Glutamatergic neuron (in vitro differentiated cells): Measurements from ENCODE around the gene NUBP1. TPM values are rescaled to one million over a fixed set of nuclear protein-coding genes. Genes with fewer than 3 reads are reported as not detected.
A peak's percentile ranks its signal among the peaks of the same experiment; 100 is the strongest.

Source experiments
- DNase-seq: peaks from one replicate; pipeline ENCODE4 v3.0.0; 2022
- H3K27ac Mint-ChIP-seq: one replicate; pipeline ENCODE4 v1.8.0; 2020; ENCODE audit warnings: mild to moderate bottlenecking, mixed read lengths, inconsistent platforms; ENCODE audit not compliant: unreplicated experiment
- H3K27me3 Mint-ChIP-seq: one replicate; pipeline ENCODE4 v1.8.0; 2020; ENCODE audit warnings: mild to moderate bottlenecking, moderate library complexity, mixed read lengths, inconsistent platforms; ENCODE audit not compliant: unreplicated experiment
- H3K36me3 Mint-ChIP-seq: one replicate; pipeline ENCODE4 v1.8.0; 2020; ENCODE audit warnings: mild to moderate bottlenecking, mixed read lengths, inconsistent platforms; ENCODE audit not compliant: unreplicated experiment
- H3K4me1 Mint-ChIP-seq: one replicate; pipeline ENCODE4 v1.8.0; 2020; ENCODE audit warnings: mild to moderate bottlenecking, low read depth, mixed read lengths, inconsistent platforms; ENCODE audit not compliant: unreplicated experiment
- H3K4me3 Mint-ChIP-seq: one replicate; pipeline ENCODE4 v1.8.0; 2020; ENCODE audit warnings: mild to moderate bottlenecking, mixed read lengths, inconsistent platforms; ENCODE audit not compliant: unreplicated experiment
- H3K9me3 Mint-ChIP-seq: one replicate; pipeline ENCODE4 v1.8.0; 2020; ENCODE audit warnings: mild to moderate bottlenecking, moderate library complexity, mixed read lengths, inconsistent platforms; ENCODE audit not compliant: unreplicated experiment
- total RNA-seq: library from RNA; stranded (reverse); fragmentation: NEBNext Ultra II Directional; extraction: Animal tissue kit (Norgen Biotek cat#: 25700); gene quantifications from one replicate; pipeline ENCODE4 v1.2.1, GENCODE V29; 2021; ENCODE audit not compliant: unreplicated experiment
- TF ChIP-seq, protein P1 (sequence below): fragments of 200-600 bp; sonication (generic); IDR thresholded peaks from one replicate; pipeline ENCODE4 v1.5.0; 2021; ENCODE audit not compliant: partially characterized antibody, unreplicated experiment

Gene NUBP1
- total RNA-seq, 1 donor from 2014 or later: 23.2 TPM

DNA sequence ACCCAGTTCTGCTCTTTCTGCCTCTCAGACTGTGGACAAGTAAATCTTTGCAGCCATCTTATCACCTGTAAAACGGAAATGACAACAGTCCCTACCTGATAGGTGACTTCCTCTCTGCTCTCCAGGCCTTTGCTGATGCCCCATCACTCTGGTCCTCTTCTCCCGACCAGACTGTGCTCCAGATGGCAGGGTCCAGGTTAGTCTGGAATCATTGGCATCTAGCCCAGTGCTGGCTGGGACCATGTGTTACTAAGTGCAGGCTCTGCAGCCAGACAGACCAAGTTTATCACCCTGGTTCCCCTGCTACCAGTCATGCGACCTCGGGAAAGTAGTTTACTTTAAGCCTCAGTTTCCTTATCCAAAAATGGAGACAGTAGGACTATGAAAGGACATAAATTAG, 1.8 kb upstream of the NUBP1 start:
- no peaks in the 10 kb centered on the region for H3K36me3 Mint-ChIP-seq
- H3K9me3 Mint-ChIP-seq: peaks cover 3% of the 10 kb centered on the region
- peak; percentile 15 for DNase-seq
- H3K27ac Mint-ChIP-seq: no peak overlapping the region
- TF ChIP-seq, protein P1, sequence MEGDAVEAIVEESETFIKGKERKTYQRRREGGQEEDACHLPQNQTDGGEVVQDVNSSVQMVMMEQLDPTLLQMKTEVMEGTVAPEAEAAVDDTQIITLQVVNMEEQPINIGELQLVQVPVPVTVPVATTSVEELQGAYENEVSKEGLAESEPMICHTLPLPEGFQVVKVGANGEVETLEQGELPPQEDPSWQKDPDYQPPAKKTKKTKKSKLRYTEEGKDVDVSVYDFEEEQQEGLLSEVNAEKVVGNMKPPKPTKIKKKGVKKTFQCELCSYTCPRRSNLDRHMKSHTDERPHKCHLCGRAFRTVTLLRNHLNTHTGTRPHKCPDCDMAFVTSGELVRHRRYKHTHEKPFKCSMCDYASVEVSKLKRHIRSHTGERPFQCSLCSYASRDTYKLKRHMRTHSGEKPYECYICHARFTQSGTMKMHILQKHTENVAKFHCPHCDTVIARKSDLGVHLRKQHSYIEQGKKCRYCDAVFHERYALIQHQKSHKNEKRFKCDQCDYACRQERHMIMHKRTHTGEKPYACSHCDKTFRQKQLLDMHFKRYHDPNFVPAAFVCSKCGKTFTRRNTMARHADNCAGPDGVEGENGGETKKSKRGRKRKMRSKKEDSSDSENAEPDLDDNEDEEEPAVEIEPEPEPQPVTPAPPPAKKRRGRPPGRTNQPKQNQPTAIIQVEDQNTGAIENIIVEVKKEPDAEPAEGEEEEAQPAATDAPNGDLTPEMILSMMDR: no peak
- peaks cover 8% of the 10 kb centered on the region for H3K27me3 Mint-ChIP-seq
- no peak overlapping the region for H3K4me3 Mint-ChIP-seq
- H3K4me1 Mint-ChIP-seq: peaks cover 13% of the 10 kb centered on the region

GRCh38 chr16:10743227-10743609, 424 bp upstream of the NUBP1 start:
- DNase-seq: no peak
- Mint-ChIP-seq H3K4me1 (peaks cover 13% of the 10 kb centered on the region), H3K4me3 (peak overlapping the region; percentile 97), H3K36me3 (no peaks in the 10 kb centered on the region), H3K27me3 (peaks cover 8% of the 10 kb centered on the region), H3K27ac (peak overlapping the region; percentile 95), H3K9me3 (peaks cover 3% of the 10 kb centered on the region)
- TF ChIP-seq, protein P1: no peak

GRCh38 chr16:10744370-10745030, 858 bp downstream of the NUBP1 start:
- H3K36me3 Mint-ChIP-seq: no peaks in the 10 kb centered on the region
- DNase-seq: peak; percentile 3
- peaks cover 13% of the 10 kb centered on the region for H3K4me1 Mint-ChIP-seq
- H3K4me3 Mint-ChIP-seq: peak overlapping the region; percentile 97
- TF ChIP-seq, protein P1: no peak
- H3K27me3 Mint-ChIP-seq: peaks cover 6% of the 10 kb centered on the region
- peaks cover 3% of the 10 kb centered on the region for H3K9me3 Mint-ChIP-seq
- peak overlapping the region; percentile 95 for H3K27ac Mint-ChIP-seq

DNA sequence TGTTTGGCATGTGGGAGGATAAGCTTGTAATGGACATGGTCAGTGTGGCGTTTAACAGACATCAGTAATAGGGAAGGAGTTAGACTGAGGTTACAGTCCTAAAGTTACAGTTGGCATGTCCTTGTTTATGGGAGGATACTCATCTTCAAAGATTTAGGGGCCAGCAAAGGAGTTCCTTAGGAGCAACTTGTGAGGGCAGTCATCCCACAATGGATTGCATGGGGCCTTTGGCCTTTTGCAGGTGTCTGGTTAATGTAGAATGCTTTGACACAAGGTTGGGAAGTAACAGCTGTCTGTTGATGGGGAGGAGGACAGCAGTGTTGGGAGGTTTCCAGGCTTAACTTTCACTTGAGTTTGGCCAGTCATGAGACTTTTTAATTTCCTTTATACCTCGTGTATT, 2.2 kb downstream of the NUBP1 start:
- Mint-ChIP-seq H3K9me3 (peaks cover 3% of the 10 kb centered on the region), H3K27me3 (peaks cover 3% of the 10 kb centered on the region), H3K4me3 (peak overlapping the region; percentile 4), H3K4me1 (peaks cover 15% of the 10 kb centered on the region), H3K27ac (no peak overlapping the region), H3K36me3 (no peaks in the 10 kb centered on the region)
- TF ChIP-seq, protein P1: no peak
- no peak for DNase-seq

DNA sequence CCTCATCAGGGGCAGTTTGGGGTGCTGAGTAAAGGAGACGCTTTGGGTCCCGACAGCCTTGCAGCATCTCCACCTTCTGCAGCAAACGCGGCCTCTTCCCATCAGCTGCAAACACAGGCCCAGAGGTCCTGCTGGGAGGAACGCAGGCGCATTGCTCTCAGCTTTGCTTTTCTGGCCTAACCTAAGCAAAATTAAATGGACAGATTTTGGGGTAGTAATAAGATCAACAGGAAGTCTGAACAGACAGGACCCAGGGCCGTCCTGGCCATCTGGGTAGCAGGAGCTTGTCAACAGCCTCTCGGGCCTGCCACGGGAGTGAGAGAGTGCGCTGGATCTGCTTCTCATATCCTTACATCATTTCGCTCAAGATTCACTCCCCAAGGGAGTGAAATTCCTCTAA, 7.2 kb downstream of the NUBP1 start:
- Mint-ChIP-seq H3K27ac (peak overlapping the region; percentile 81), H3K4me3 (peak overlapping the region; percentile 10), H3K9me3 (peaks cover 4% of the 10 kb centered on the region), H3K27me3 (peaks cover 2% of the 10 kb centered on the region), H3K36me3 (no peaks in the 10 kb centered on the region), H3K4me1 (peaks cover 24% of the 10 kb centered on the region)
- TF ChIP-seq, protein P1: no peak
- DNase-seq: no peak
